AG09319 (cell line): ENCODE measurements around the gene LYST.

Experiments
- DNase-seq: peaks from one replicate; pipeline ENCODE4 v3.0.0-alpha.2; 2010; ENCODE audit warnings: low read depth; ENCODE audit errors: extremely low read depth
- TF ChIP-seq, protein P1 (sequence below): IDR thresholded peaks from 2 replicates; pipeline ENCODE4 v1.5.1; 2011; ENCODE audit warnings: low read depth, mild to moderate bottlenecking, inconsistent platforms, low read length, moderate library complexity

LYST gene

DNA sequence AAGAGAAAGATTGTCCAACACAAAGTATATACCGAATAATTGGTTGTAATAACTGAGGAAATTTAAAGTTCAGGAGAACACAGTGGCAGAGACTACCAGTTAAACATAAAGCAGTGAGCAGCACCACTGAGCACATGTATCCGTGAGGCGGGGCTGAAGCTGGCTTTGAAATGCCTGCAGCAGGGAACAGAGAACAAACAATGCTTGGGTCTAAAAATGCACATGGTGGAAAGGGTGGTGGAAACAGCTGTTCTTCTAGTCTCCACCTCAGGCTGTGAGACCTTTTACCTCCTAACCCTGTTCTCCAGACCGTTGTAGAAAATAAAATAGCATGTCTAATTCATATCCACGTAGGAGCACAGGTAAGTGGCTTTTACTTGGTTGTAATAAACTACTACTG, 209.4 kb downstream of the LYST start:
- DNase-seq = no peak
- TF ChIP-seq, protein P1, sequence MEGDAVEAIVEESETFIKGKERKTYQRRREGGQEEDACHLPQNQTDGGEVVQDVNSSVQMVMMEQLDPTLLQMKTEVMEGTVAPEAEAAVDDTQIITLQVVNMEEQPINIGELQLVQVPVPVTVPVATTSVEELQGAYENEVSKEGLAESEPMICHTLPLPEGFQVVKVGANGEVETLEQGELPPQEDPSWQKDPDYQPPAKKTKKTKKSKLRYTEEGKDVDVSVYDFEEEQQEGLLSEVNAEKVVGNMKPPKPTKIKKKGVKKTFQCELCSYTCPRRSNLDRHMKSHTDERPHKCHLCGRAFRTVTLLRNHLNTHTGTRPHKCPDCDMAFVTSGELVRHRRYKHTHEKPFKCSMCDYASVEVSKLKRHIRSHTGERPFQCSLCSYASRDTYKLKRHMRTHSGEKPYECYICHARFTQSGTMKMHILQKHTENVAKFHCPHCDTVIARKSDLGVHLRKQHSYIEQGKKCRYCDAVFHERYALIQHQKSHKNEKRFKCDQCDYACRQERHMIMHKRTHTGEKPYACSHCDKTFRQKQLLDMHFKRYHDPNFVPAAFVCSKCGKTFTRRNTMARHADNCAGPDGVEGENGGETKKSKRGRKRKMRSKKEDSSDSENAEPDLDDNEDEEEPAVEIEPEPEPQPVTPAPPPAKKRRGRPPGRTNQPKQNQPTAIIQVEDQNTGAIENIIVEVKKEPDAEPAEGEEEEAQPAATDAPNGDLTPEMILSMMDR = no peak

DNA sequence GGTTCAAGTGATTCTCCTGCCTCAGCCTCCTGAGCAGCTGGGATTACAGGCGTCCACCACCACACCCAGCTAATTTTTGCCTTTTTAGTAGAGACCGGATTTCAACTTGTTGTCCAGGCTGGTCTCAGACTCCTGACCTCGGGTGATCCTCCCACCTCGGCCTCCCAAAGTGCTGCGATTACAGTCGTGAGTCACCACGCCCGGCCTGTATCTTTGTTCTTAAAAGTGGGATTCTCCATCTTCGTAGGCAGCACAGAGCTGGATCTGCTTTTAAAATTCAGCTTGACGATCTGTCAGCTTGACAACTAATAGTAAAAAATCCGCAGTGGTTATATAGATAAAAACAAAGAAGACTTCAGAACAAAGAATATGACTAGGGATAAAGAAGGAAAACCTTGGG, 214.3 kb downstream of the LYST start:
- TF ChIP-seq, protein P1 = no peak
- DNase-seq = no peak

DNA sequence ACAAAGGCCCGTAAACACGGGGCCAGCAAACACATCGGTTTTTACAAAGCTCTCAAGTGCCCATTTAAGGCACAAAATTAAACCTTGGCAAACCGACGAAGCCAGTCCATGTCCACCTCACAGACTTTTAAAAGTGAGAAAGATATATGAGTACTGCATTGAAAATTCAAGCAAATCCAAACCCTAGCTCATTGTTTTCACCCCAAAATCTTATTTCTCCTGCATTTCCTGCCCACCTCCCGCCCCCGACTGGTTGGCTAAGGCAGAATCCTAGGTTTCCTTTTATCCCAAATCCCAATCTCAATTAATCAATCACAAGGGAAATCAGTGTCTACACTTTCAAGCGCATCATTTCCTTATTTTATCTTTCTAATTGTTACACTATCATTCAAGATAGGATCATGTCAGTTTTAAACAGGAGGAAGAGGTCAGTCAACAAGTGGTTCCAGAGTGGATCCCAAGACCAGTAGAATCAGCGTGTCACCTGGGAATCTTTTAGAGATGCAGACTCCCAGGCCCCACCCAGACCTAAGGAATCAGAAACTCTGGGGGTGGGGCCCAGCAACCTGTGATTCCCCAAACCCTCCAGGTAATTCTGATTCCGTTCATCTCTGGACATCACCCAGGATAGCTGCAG, 215.4 kb downstream of the LYST start:
- no peak for DNase-seq
- TF ChIP-seq, protein P1 = no peak

DNA sequence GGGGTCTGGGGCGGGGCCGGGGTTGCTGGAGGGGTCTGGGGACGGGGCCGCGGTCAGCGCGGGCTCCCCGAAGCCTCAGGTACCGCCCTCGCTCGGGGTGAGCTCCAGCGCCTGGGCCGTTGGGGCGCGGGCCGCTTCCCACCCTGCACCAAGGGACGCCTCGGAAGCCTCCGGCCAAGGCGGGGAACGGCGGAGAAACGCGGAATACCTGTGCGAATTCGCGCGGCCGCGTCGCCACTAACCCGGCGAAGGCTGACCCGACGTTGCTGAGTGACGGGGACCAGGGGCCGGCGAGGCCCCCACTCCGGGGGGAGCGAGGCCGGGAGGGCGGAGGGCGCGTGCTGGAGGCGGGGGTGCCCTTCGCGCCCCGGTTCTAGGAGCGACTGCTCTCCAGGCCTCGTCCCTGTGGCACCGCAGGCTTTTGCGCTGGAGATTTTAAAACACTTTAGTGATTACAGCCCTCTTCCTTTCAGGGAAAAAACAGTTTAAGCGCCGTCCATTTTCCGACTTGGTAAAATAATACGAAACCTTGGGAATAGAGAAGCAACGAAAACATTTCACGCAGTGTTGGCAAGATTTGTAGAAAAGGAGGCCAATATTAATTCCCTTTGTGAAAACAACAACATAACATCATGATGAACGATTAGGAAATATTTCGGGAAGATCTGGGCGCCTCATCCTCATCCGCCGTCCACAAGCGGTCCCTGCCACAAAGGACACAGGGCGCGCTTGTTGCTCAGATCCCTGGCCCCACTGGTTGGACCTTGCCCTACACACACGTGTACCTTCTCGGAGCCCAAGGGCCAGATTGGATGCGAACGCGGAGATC, 216.2 kb downstream of the LYST start:
- DNase-seq = no peak
- TF ChIP-seq, protein P1 = no peak

DNA sequence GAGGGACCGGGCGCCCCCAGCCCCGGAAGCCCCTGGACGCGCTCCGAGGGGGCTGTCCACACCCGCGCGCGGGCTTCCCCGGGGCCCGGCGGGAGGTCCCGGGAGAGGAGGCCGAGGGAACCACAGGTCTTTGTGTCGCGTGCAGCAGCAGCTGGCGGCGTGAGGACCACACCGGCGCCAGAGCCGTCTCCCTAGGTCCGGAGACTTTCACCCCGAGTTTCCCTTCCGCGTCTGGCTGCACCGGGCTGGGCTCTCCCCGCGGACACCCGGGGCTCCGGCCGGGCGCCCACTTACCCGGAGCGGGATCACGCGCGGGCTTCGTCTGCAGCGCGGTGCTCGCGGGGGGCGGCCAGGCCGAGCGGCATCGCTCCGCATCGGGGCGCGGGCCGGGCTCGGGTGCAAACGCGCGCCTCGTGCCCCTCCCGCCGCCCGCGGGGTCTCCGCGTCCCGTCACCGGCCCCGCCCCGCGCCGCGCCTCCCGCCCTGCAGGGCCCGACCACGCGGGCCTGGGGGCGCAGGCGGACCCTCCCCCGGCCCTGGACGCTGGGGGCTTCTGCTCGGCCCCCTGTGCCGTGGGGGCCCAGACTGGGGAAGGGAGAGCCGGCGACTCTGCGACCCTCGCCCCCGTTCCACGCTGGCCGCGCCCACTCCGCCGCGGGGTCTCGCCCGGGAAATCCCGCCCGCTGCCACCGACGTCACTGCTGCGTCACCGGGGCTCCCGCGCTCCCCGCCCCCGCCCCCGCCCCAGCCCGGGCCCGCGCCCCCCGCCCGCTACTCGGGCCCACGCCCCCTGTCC, 217.1 kb downstream of the LYST start, which contains the start of gene GNG4:
Gene GNG4, minus strand, starts transcription at position 417 of the 796 bp plus-strand sequence. CDS start 65,946 bp downstream, outside the sequence.
- DNase-seq = no peak
- TF ChIP-seq, protein P1 = no peak

DNA sequence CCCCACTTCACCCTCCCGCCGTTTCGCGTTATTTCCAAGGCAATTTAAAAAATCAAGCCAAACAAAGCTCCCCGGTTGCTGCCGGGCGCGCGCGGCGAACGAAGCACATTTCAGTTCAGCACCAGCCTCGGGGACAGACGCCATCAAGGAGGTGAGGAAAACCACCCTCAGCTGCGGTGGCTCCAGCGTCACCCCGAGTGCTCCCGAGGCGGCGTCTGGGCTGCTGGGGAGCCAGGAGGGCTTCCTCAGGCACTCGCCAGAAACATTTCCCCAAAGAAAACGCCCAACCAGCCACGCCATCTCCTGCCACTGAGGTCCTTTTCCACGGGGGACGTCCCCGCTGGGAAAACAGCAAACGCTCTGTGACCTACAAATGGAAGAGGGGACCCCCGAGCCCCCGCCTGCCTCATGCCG, 217.7 kb downstream of the LYST start:
- DNase-seq = peak; percentile 5
- TF ChIP-seq, protein P1 = no peak
